Measurements from ENCODE around the gene ADD3. TPM values are rescaled to one million over a fixed set of nuclear protein-coding genes. Genes with fewer than 3 reads are reported as not detected.

The ADD3 gene
- total RNA-seq, 2 donors from 2014 or later, result 183 to 241 TPM

- H3K27me3 Mint-ChIP-seq (ENCODE audit: insufficient read depth), result no peaks in the 10 kb centered on the region
- no peaks in the 10 kb centered on the region for H3K4me1 Mint-ChIP-seq
- no peaks in the 10 kb centered on the region for H3K4me1 ChIP-seq (ENCODE audit: control insufficient read depth, insufficient read depth, low read length)
- peaks cover 78% of the 10 kb centered on the region for H3K36me3 Mint-ChIP-seq (ENCODE audit: low read depth)
- no peak overlapping the region for H3K27ac Mint-ChIP-seq
- H3K9me3 Mint-ChIP-seq, result peaks cover 10% of the 10 kb centered on the region
- peaks cover 6% of the 10 kb centered on the region for H3K9me3 ChIP-seq (ENCODE audit: control insufficient read depth, low read length)
- no peaks in the 10 kb centered on the region for H3K27me3 ChIP-seq (ENCODE audit: control insufficient read depth, insufficient read depth, low read length, poor library complexity, severe bottlenecking)
- no peak overlapping the region for H3K27ac ChIP-seq (ENCODE audit: low read depth, low read length)
- 90 to 97% methylated on average over 3 to 4 of the region's 4 CpGs for WGBS, 2 experiments (ENCODE audit: insufficient coverage in 1 of 2, insufficient read length in 1 of 2)
- TF ChIP-seq, protein P1, sequence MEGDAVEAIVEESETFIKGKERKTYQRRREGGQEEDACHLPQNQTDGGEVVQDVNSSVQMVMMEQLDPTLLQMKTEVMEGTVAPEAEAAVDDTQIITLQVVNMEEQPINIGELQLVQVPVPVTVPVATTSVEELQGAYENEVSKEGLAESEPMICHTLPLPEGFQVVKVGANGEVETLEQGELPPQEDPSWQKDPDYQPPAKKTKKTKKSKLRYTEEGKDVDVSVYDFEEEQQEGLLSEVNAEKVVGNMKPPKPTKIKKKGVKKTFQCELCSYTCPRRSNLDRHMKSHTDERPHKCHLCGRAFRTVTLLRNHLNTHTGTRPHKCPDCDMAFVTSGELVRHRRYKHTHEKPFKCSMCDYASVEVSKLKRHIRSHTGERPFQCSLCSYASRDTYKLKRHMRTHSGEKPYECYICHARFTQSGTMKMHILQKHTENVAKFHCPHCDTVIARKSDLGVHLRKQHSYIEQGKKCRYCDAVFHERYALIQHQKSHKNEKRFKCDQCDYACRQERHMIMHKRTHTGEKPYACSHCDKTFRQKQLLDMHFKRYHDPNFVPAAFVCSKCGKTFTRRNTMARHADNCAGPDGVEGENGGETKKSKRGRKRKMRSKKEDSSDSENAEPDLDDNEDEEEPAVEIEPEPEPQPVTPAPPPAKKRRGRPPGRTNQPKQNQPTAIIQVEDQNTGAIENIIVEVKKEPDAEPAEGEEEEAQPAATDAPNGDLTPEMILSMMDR (conservative IDR thresholded peaks at IDR 0.05), result no peak
- no peak overlapping the region for H3K4me3 ChIP-seq (ENCODE audit: low read length)
- DNase-seq, result no peak
- no peak overlapping the region for H3K4me3 Mint-ChIP-seq
- peaks cover 61% of the 10 kb centered on the region for H3K36me3 ChIP-seq (ENCODE audit: control insufficient read depth, insufficient read depth, low read length)
- H3K9ac ChIP-seq (ENCODE audit: extremely low read depth, low read length, poor library complexity, severe bottlenecking), result no peak overlapping the region
Measured at GRCh38 chr10:110115784-110116520, 108.2 kb downstream of the ADD3 start.

DNA sequence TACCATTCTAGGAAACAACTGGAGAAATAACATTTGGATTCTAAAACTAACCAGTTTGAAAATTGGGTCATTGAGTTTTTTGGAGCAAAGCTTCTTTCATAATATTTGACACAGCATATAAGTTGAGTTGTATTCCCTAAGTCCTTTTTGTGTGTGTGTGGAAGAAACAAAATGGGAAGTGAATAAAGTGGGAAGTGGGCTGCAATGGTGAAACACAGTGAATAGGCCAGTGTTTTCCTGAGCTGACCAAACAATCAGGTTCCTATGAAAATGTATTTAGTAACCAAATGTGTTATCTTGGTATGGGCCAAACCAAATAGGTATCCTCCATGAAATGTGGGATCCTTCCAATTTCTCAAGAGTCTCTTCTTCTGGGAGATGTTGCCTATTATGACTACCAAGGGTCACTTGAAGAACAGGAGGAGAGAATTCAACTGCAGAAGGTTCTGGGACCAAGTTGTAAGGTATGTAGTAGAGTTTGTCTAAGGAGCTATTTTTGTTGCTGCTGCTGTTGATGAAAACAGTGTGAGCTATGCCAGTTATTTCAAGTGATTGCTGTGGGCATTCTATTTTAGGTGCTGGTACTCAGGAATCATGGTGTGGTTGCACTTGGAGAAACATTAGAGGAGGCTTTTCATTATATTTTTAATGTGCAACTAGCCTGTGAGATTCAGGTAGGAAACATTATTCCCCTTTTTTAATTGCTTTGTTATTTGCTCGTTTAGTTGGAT lies 111.3 kb downstream of the ADD3 start:
- Mint-ChIP-seq H3K27me3 (ENCODE audit: insufficient read depth) (no peaks in the 10 kb centered on the region), H3K36me3 (ENCODE audit: low read depth) (peaks cover 77% of the 10 kb centered on the region), H3K4me1 (no peaks in the 10 kb centered on the region), H3K27ac (no peak overlapping the region), H3K9me3 (peaks cover 10% of the 10 kb centered on the region), H3K4me3 (no peak overlapping the region)
- no peak overlapping the region for H3K4me3 ChIP-seq (ENCODE audit: low read length)
- H3K9me3 ChIP-seq (ENCODE audit: control insufficient read depth, low read length), result peaks cover 6% of the 10 kb centered on the region
- H3K36me3 ChIP-seq (ENCODE audit: control insufficient read depth, insufficient read depth, low read length), result peaks cover 64% of the 10 kb centered on the region
- TF ChIP-seq, protein P1 (conservative IDR thresholded peaks at IDR 0.05), result no peak
- H3K27me3 ChIP-seq (ENCODE audit: control insufficient read depth, insufficient read depth, low read length, poor library complexity, severe bottlenecking), result no peaks in the 10 kb centered on the region
- no peaks in the 10 kb centered on the region for H3K4me1 ChIP-seq (ENCODE audit: control insufficient read depth, insufficient read depth, low read length)
- no peak overlapping the region for H3K27ac ChIP-seq (ENCODE audit: low read depth, low read length)
- 100% methylated on average over 1 of the region's 1 CpG for WGBS, 2 experiments (ENCODE audit: insufficient coverage in 1 of 2, insufficient read length in 1 of 2)
- H3K9ac ChIP-seq (ENCODE audit: extremely low read depth, low read length, poor library complexity, severe bottlenecking), result no peak overlapping the region
- DNase-seq, result no peak

GRCh38 chr10:110123594-110123993 lies 115.8 kb downstream of the ADD3 start:
- no peaks in the 10 kb centered on the region for H3K27me3 ChIP-seq (ENCODE audit: control insufficient read depth, insufficient read depth, low read length, poor library complexity, severe bottlenecking)
- TF ChIP-seq, protein P1 (conservative IDR thresholded peaks at IDR 0.05), result no peak

More at GRCh38 chr10:110123594-110123993, 115.8 kb downstream of the ADD3 start:
- Mint-ChIP-seq H3K9me3 (peaks cover 10% of the 10 kb centered on the region), H3K4me1 (no peaks in the 10 kb centered on the region), H3K27ac (no peak overlapping the region), H3K36me3 (ENCODE audit: low read depth) (peaks cover 78% of the 10 kb centered on the region), H3K27me3 (ENCODE audit: insufficient read depth) (no peaks in the 10 kb centered on the region), H3K4me3 (no peak overlapping the region)
- H3K9ac ChIP-seq (ENCODE audit: extremely low read depth, low read length, poor library complexity, severe bottlenecking), result no peak overlapping the region
- H3K4me3 ChIP-seq (ENCODE audit: low read length), result no peak overlapping the region
- H3K36me3 ChIP-seq (ENCODE audit: control insufficient read depth, insufficient read depth, low read length), result peaks cover 60% of the 10 kb centered on the region
- no peak for DNase-seq
- WGBS, 2 experiments (ENCODE audit: insufficient coverage in 1 of 2, insufficient read length in 1 of 2), result 85 to 94% methylated on average over 2 of the region's 2 CpGs
- H3K4me1 ChIP-seq (ENCODE audit: control insufficient read depth, insufficient read depth, low read length), result no peaks in the 10 kb centered on the region
- H3K9me3 ChIP-seq (ENCODE audit: control insufficient read depth, low read length), result peaks cover 6% of the 10 kb centered on the region
- no peak overlapping the region for H3K27ac ChIP-seq (ENCODE audit: low read depth, low read length)
